Pulmonary artery endothelial cell (primary cell): ENCODE measurements around the gene ATP13A5. TPM values are rescaled to one million over a fixed set of nuclear protein-coding genes. Genes with fewer than 3 reads are reported as not detected.

ENCODE experiments used
- DNase-seq: peaks from one replicate; pipeline ENCODE4 v3.0.0-alpha.2; 2011; ENCODE audit warnings: low read depth, low spot score
- total RNA-seq: library from RNA; depleted of rRNA; stranded (reverse); fragments of >200 nt; gene quantifications from 2 replicates; pipeline ENCODE4 v1.2.3, GENCODE V29; 2014

The ATP13A5 gene
- total RNA-seq, 1 donor from 2014 or later: not detected

DNA sequence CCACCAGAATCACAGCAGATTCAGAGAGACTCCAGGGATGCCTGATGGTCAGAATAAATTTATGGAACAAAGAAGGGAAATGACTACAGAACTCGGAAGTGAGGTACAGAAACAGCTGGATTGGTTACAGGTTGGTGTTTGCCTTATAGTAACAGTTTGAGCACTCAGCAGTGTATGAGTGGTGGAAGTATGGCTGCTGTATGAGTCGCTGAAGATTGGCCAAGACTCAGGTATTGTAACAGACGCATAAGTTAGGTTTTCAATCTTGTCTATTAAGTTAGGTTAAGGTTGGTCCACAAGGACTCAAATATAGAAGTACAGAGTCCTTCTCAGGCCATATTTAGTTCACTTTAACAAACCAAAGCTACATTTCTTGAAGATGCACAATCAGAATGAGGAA is 33.1 kb downstream of the ATP13A5 start:
- DNase-seq: no peak

DNA sequence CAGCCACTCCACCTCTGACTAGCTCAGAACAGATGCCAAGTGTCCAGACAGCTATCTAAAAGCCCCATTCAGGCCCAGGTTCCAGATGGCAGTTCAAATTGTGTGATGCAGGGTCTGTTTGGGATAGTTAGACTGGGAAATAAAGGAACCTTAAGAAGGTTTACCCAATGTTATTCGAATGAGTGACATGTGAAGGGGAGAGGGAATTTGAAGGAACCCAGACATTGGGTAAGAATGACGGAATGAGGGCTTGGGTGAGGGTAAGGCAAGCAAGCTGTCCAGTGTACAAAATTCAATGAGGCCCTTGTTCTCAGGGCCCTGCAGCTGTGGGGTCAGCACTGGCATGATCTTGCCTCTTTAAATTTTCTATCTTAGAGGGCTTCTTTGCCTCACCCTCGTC is 34.1 kb downstream of the ATP13A5 start:
- no peak for DNase-seq

DNA sequence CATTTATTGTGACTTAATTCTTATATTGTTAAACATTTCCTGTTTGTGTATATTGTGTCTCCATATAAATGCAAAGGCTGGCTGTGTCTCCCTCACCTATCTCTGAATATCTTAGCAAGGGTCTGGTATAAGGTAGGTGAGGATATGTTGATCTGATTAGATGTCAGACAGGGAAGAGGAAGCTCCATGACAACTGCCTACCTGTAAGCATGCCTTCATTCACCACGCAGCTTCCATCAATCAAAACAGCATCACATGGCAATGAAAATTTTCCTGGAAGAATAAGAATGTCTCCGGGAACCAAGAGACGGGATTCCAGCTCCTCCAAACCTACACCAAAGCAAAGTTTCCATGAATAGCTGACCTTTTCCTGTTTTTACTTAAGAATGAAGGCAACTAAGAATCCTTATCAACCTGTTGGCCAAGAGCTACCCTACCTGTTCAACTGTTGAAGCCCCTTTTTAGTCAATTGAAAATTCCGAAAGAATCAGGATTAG is 34.8 kb downstream of the ATP13A5 start:
- DNase-seq: no peak

DNA sequence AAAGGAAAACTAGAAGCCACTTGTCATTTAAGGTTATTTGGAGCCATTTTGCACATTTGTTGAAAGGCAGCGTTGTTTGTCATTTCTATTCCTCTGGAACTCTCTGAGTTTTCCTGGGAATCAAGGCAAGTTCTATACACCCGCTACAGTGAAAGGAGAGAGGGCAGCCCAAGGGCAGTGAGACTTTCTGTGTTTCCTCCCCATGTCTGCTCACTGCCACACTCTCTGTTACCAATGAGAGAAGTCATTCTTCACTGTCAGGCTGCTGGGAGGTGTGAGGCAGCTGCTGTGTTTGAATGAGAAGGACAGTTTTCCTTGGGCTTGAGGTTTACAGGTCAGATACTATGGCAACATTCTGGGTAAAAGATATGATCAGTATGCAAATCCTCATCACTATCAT is 36.0 kb downstream of the ATP13A5 start:
- no peak for DNase-seq

DNA sequence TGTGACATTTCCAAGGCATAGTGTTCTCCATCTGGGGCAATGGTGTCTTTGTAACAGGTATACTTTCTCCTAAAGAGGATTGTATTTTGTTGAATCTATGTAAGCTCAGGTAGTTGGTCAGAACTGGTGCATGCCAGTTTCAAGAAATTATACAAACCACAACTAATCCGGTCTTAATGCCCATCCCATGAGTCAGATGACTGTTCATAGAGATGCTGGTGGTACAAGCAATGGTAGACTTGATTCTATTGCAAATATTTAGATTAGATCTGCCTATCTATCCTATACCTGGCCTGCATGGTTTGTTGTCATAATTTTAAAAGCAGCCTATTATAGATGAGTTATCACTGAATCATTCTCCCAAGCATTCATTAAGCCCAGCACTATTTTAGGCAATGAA is 43.5 kb downstream of the ATP13A5 start:
- no peak for DNase-seq

DNA sequence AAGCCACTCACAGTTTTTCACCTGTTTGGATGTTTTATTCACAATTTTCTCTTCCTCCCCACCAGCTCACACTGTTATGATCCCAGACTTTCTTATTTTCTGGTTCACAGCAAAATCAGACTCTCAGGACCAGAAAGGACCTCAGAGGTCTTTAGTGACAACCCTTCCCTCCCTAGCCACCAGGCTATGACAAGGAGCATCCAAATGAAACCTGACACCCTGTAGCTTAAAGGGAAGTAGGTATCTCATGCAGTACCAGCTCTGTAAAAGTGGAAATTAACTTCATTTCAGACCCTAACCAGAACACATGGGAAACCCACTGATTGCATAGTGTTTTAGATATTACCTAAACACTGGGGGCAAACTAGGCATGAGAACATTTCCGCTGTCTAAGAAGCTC is 45.3 kb downstream of the ATP13A5 start:
- DNase-seq: no peak

DNA sequence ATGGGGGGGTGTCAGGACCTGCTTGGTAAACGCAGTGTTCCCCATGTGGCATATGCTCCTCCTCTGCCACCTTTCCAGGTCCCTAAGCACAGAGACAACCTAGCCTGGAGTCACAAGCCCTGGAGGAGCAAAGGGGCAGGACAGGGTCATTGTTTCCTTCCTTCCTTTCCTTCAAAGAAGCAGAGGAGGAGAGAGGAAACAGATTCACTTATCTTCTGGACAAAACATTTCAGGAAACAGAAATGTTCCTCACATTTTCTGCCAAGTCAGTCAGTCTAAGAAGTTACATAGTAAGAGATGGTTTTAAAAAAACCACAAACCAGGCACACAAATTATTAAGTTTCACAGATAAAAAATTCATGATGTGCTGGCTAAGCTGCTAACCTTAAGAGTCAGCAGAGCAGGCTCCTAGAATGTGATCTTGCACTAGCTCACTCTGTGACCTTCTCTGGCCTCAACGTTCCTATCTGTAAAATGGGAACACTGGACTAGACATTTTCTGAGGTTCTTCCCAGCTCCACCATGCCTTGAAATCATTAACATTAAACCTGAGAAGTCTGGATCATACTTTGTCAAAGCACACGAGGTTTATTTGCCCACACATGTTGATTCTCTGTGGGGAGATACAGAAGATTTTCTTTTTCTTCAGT is 47.9 kb downstream of the ATP13A5 start:
- DNase-seq: no peak

DNA sequence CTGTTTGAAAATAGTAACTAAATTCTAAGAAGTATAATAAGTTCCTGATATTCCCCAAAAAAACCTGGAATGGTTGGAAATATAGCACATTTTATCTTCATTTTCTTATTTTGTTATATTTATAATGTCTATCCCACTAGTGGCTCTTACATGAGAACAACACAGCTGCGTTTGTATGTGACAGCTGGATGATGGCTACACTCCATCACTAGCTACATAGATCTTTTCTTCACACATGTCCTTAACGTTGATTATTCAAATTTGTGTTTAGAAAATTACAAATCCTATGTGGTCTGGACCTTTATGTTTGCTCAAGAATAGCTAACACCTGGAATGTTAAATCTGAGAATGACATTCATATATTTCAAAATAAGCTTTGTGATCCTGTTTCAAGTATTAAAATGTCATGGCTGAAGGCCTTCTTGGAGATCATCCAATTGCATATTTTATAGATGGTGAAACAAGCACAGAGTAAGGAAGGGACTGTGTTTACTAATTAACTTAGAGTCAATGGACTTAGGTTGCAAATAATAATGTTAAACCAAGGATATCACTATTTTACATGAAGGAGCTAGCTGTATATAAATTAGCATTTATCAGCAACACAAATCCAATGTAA is 60.8 kb downstream of the ATP13A5 start:
- no peak for DNase-seq

DNA sequence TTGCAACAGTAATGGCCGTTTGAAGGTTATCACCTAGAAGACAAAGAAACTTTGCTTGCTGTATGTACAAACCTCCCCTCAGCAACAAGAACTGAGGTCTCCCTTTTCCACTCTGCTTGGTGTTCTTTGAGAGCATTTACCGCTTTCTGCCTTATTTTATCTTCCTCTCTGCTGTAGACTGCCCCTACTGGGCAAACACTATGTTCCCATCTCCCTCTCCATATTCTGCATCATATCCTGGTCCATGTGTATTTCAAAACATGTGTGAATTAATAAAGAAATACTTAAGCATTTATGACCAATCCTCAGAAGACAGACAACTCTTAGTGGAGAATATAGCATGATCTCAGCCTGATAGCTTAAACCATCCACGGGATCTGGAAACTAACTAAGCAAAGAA is 64.4 kb downstream of the ATP13A5 start:
- DNase-seq: no peak

DNA sequence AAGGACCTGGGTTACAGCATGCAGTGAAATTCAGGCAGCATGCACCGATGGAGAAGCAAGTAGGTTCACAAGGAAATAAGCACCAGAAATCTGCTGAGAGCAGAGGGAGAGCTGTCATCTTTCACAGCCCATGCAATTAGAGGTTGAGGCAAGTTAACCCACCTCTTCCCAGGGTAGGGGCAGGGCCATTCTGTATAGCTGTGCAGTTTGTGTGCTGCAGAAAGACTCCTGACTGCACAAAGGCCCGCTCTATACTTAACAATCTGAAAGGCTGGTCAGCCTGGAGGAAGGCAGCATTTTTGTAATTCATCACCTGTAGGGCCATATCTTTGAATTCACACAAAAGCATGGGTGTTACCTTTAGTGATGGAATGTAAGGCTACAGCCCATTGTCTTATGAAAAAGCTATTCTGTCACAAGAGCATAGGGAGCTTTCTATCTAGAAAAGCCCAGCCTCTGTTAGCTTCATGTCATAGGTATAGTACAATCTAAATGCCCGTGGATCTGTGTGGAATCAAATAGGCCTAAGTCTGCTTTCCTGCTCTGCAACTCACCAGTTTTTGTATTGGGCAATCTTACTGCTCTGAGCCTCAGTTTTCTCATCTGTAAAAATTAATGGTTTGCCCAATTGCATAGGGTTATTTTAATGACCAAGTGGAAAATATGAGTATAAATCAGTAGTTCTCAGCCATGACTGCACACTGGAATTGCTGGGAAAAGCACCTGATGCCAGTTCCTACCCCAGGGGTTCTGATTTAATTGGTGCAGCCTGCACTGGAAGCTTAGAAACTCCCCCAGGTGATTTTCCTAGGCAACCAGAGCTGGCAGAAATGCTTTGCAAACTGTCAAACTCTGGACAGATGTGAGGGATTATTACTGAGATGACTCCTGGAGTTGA is 65.2 kb downstream of the ATP13A5 start:
- no peak for DNase-seq

DNA sequence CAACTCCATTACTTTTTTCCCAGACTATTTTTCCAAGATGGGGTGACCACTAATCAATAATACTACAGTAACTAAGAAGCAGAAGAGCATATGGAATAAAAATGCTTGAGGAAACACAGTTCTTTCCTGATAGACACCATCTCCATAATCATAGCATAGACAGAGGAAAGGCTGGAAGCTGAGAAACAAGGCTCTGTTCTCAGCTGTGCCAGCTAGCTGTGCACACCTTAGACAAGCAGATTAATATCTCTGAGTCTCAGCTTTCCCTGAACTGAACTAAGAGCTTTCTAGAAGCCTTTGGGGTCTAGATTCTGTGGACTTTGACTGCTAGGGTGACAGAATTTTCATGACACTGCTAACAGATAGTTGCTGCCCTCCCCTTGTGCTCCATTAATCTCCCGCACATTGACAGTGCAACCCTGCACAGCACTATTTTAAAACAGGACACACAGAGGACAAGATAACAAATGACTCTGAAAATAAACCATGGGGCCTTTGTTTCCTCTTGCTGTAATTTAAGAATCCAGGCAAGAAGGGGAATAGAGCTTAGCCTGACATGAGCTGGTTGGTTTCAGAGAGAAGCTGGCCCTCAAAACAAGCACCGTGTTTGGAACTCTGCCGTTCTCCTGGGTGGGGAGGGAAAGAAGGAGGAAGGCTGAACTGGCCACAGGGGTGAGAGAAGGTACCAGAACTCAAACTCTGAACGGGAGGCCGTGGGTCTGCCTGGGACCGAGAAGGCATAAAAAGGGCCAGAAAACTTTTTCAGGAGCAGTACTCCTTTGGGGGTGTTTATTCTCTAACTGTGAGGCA is 67.4 kb downstream of the ATP13A5 start:
- DNase-seq: no peak

DNA sequence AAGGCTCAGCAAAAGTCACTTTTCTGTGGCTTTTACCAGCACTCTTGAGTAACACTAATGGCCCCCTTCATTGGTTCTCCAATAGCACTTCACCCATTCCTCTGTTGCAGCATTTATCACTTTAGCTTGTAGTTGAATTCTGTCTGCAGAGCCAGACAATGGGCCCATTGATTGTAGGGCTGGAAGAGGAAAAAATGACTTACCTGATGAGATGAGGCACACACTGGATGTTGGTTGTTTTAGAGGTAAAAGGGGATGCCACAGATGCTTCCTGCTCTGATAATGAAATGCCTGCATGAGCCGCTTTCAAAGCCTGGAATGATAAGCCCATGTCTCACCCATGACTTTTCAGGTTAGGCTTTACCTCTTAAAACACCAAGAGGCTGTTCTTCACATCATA is 73.2 kb downstream of the ATP13A5 start:
- DNase-seq: no peak

DNA sequence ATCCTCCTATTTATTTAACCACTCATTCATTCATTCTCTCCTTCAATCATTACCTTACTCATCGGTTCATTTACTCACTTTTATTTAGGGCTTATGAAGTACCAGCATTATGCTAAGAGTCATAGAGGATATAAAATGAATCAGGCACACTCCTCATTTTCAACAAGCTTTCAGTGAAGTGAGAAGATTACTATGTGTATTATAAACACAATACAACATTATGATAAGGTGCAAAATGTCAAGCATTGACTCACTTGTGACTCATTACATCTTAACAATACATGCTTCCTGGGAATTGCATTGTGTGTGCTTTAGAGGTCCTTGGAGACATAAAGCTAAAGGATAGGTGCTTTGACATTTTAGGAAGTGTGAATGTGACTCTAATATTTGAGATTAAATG is 77.1 kb downstream of the ATP13A5 start:
- DNase-seq: peak; percentile 53

DNA sequence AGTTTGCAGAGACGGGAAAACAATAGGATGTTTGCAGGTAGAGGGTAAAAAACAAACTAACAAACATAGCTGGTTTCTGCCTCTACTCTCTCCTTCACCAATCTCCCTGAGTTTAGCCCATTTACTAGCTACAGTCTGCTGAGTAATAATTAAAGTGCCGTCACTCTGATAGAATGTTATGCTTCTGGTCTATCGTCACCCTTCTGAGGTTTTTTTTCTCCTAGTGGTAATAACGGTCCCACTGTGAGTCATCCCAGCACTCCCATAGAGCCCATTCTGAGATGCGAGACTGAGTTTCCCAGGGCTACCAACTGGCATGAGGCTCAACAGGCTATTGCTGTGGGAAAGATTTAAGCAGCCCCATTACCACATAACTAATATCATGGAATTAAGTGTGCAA is 81.1 kb downstream of the ATP13A5 start:
- DNase-seq: no peak

DNA sequence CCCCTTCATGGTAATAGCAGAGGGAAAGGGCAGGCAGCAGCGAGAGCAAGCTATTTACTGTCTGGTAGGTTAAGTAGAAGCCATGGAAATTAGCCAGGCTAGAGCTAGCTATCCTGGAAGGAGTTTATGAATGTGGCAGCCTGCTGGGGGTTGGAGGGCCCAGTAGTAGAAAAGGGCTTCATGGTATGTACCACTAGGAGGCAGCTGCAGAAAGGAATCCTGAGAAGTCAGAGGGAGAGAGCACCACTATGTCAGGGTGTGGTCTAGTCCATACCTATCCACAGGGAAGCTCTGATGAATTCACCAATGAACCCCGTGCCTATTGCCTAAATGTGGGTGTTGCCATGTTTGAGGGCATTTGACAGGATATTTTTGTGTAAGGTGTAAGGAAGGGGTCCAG is 82.6 kb downstream of the ATP13A5 start:
- no peak for DNase-seq

DNA sequence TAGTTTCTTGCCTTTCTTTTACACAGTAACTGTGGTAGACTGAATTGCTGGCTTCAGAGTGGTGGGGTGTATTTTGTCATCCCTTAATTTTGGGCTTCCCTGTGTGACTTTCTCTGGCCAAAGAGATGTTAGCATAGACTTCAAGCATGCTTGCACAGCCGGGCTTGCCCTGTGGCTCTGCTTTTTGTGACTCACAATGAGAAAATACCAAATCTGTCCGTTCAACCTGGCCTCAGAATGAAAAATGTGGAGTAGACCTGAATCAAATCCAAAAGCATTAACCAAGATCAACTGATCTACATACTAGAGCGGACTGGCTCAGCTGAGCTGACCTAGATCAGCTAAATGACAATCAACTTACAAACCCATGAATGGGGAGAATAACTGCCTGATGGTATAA is 86.2 kb downstream of the ATP13A5 start:
- DNase-seq: no peak

DNA sequence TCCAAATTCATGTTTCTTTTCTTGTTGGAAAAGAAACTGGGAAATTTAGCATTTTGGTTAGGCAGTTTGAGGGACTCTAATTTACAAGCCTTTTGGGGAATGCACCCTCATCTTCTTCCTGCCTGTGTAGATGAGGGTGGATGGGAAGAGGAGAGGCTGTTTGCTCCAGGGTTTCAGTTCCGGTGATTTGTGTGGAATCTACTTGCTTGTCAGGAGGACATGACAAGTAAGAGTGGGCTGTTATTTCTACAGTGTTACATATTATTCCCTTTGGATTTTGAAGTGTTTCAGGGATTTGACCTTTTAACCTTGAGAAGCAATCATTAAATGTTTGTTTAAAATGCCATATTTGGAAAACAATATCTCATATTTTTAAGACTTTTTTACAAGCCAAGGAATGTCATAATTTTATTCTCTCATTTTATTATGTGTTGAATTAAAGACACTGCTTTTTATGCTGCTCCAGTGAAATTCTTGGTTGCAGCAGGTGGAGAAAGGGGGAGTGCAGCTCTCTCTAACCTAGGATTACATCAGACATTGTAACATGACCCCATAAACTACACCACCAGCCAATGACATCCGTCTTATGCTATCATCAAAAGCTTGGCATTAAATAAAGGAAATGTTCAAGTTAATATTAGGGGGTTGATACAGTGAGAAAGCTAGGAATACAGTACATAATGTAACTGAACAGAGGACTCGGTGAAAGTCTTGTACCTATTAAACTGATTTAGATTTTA is 107.3 kb downstream of the ATP13A5 start:
- no peak for DNase-seq

DNA sequence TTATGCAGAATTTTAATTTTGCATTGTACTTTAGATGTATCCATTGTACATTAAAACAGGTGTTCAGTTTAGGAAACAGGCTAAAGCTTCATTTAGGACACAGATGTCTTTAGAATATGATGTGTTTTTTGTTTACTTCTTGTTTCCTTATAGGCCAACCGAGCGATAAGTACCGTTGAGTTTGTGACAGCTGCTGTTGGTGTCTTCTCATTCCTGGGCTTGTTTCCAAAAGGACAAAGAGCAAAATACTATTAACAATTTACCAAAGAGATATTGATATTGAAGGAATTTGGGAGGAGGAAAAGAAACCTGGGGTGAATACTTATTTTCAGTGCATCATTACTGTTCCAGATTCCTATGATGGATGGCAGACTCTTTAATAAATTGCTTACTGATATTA is 108.1 kb downstream of the ATP13A5 start:
- DNase-seq: no peak

DNA sequence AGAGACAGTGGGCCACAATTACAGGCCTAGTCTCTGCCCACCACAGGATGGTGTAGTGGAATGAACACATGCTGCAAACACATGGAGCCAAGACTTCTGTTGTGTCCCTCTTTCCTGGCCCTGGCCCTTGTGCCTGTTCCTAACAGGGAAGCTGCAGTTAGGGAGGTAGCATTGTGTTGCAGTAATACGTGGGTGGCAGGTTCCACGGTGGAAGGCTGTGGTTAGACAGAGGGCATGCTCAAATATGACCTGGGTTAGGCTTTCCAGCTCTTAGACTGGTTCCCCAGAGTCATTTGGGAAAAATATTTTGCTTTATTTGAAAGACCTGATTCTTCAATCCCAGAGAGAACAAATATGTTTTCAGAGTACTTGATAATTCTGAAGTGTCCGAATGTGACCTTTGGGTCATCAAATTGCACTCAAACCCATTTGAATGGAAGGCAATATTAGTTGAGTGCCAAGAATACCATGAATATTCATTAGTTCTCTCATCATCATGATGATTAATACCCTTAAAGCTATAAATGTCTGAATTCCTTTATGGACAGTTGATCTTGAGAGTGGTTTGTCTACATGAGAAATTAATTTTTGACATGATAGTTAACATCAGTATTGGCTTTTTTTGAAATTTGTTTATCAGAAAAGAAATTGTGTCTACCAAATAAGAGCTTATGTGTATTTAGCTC is 109.1 kb downstream of the ATP13A5 start:
- DNase-seq: no peak

DNA sequence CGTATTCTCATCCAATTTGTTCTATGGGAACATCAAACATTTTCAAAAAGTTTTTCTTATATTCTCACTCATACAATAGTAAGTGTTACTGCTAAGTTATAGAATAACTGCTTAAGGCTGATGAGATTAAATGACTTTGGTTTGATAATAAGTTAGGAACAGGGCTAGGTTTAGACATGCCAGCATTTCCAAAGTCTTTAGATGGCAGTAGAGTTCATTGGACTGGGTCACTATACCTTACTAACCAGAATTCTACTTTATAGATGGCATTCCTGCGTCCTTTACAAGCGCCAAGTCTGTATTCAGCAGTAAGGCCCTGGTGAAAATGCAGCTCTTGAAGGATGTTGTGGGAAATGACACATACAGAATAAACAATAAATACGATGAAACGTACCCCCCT is 115.8 kb downstream of the ATP13A5 start:
- DNase-seq: no peak
